Hepatocyte (in vitro differentiated cells): Measurements from ENCODE around the gene CLEC2D. TPM values are rescaled to one million over a fixed set of nuclear protein-coding genes. Genes with fewer than 3 reads are reported as not detected.

Experiments
- DNase-seq: peaks from one replicate; pipeline ENCODE4 v3.0.0-alpha.2; 2016; ENCODE audit warnings: low spot score
- H2AFZ ChIP-seq: fragments of 200-600 bp; sonication (generic); 2 replicates; pipeline ENCODE4 v1.6.0; 2016; ENCODE audit warnings: antibody characterized with exemption, mild to moderate bottlenecking
- H3K27ac ChIP-seq: fragments of 200-600 bp; sonication (generic); 2 replicates; pipeline ENCODE4 v1.5.1; 2016; ENCODE audit warnings: mild to moderate bottlenecking
- H3K27me3 ChIP-seq: fragments of 200-600 bp; sonication (generic); 2 replicates; pipeline ENCODE4 v1.6.1; 2016
- H3K36me3 ChIP-seq: fragments of 200-600 bp; sonication (generic); replicated peaks from 2 replicates; pipeline ENCODE4 v1.5.1; 2016; ENCODE audit warnings: low read depth; ENCODE audit not compliant: insufficient read depth
- H3K4me1 ChIP-seq: fragments of 200-600 bp; sonication (generic); 2 replicates; pipeline ENCODE4 v1.5.1; 2016; ENCODE audit warnings: mild to moderate bottlenecking, moderate library complexity; ENCODE audit not compliant: insufficient read depth
- H3K4me2 ChIP-seq: fragments of 200-600 bp; sonication (generic); 2 replicates; pipeline ENCODE4 v1.6.0; 2016
- H3K4me3 ChIP-seq: fragments of 200-600 bp; sonication (generic); 2 replicates; pipeline ENCODE4 v1.5.1; 2016; ENCODE audit warnings: mild to moderate bottlenecking
- H3K79me2 ChIP-seq: fragments of 200-600 bp; sonication (generic); 2 replicates; pipeline ENCODE4 v1.6.0; 2017; ENCODE audit warnings: mild to moderate bottlenecking
- H3K9me2 ChIP-seq: fragments of 200-600 bp; sonication (generic); replicated peaks from 2 replicates; pipeline ENCODE4 v1.6.0; 2017; ENCODE audit warnings: mild to moderate bottlenecking; ENCODE audit not compliant: insufficient read depth
- H3K9me3 ChIP-seq: fragments of 200-600 bp; sonication (generic); 2 replicates; pipeline ENCODE4 v1.5.1; 2016; ENCODE audit warnings: low read depth, mild to moderate bottlenecking
- H4K20me1 ChIP-seq: fragments of 200-600 bp; sonication (generic); 2 replicates; pipeline ENCODE4 v1.6.0; 2016; ENCODE audit warnings: mild to moderate bottlenecking; ENCODE audit not compliant: insufficient read depth, poor library complexity, severe bottlenecking
- CTCF ChIP-seq: fragments of 200-600 bp; sonication (generic); IDR thresholded peaks from 2 replicates; pipeline ENCODE4 v1.5.1; 2016; ENCODE audit warnings: antibody characterized with exemption, mild to moderate bottlenecking; ENCODE audit not compliant: poor library complexity
- EZH2 ChIP-seq: fragments of 200-600 bp; sonication (generic); IDR thresholded peaks from 2 replicates; pipeline ENCODE4 v1.6.1; 2016; ENCODE audit warnings: antibody characterized with exemption, mild to moderate bottlenecking, borderline replicate concordance
- EZH2phosphoT487 ChIP-seq: fragments of 200-600 bp; sonication (generic); IDR thresholded peaks from one replicate; pipeline ENCODE4 v1.6.1; 2018; ENCODE audit warnings: antibody characterized with exemption, mild to moderate bottlenecking, low read depth, moderate library complexity; ENCODE audit not compliant: unreplicated experiment, severe bottlenecking
- WGBS: methylation state at CpG from one replicate; pipeline ENCODE4 v1.1.6; 2016; ENCODE audit warnings: low lambda C conversion rate; ENCODE audit errors: missing lambda C conversion rate; 5-methylcytosine and 5-hydroxymethylcytosine counted together
- polyA plus RNA-seq: library from polyadenylated mRNA; unstranded; fragments of >200 nt; fragmentation: Nextera tagmentation; extraction: Ambion mirVana; gene quantifications from 2 replicates; pipeline ENCODE4 v1.2.1, GENCODE V29; 2016
- total RNA-seq: library from RNA; depleted of rRNA; stranded (reverse); fragments of >200 nt; gene quantifications from 2 replicates; pipeline ENCODE4 v1.2.3, GENCODE V29; 2014

The CLEC2D gene
- total and polyA plus RNA-seq, 2 experiments from 2014 or later = 3.7 to 5.7 TPM

- no peak for TF ChIP-seq EZH2phosphoT487
- no peak for TF ChIP-seq CTCF
- no peak for TF ChIP-seq EZH2
- Histone ChIP-seq H3K27me3 (no peaks in the 10 kb centered on the region), H3K9me3 (no peaks in the 10 kb centered on the region), H3K27ac (no peak overlapping the region), H3K36me3 (no peaks in the 10 kb centered on the region), H3K4me3 (no peak overlapping the region), H3K9me2 (no peaks in the 10 kb centered on the region), H4K20me1 (no peaks in the 10 kb centered on the region), H3K4me1 (no peaks in the 10 kb centered on the region), H3K79me2 (no peaks in the 10 kb centered on the region), H3K4me2 (no peak overlapping the region), H2AFZ (no peak overlapping the region)
- no peak for DNase-seq
- 68% methylated on average over 2 of the region's 2 CpGs for WGBS
These were observed 30.5 kb downstream of the CLEC2D start for GRCh38 chr12:9699898-9700605.

GRCh38 chr12:9700606-9700956 lies 31.1 kb downstream of the CLEC2D start:
- Histone ChIP-seq H3K27me3 (no peaks in the 10 kb centered on the region), H2AFZ (no peak overlapping the region), H3K4me1 (no peaks in the 10 kb centered on the region), H3K4me2 (no peak overlapping the region), H3K9me3 (no peaks in the 10 kb centered on the region), H4K20me1 (no peaks in the 10 kb centered on the region), H3K4me3 (no peak overlapping the region), H3K27ac (no peak overlapping the region), H3K36me3 (no peaks in the 10 kb centered on the region), H3K9me2 (no peaks in the 10 kb centered on the region), H3K79me2 (no peaks in the 10 kb centered on the region)
- WGBS = 41% methylated on average over 2 of the region's 2 CpGs
- no peak for DNase-seq
- TF ChIP-seq CTCF (no peak), EZH2phosphoT487 (no peak), EZH2 (no peak)

GRCh38 chr12:9701380-9702154 lies 32.1 kb downstream of the CLEC2D start:
- Histone ChIP-seq H3K9me2 (no peaks in the 10 kb centered on the region), H3K4me3 (no peak overlapping the region), H3K27ac (no peak overlapping the region), H3K4me2 (no peak overlapping the region), H3K9me3 (no peaks in the 10 kb centered on the region), H3K79me2 (no peaks in the 10 kb centered on the region), H3K36me3 (no peaks in the 10 kb centered on the region), H3K4me1 (no peaks in the 10 kb centered on the region), H3K27me3 (no peaks in the 10 kb centered on the region), H2AFZ (no peak overlapping the region), H4K20me1 (no peaks in the 10 kb centered on the region)
- TF ChIP-seq CTCF = no peak
- TF ChIP-seq EZH2phosphoT487 = no peak
- TF ChIP-seq EZH2 = no peak
- DNase-seq = no peak
- WGBS = 96% methylated on average over 1 of the region's 1 CpG
